Measurements from ENCODE around the gene BRSK1. TPM values are rescaled to one million over a fixed set of nuclear protein-coding genes. Genes with fewer than 3 reads are reported as not detected.

The BRSK1 gene
- total and polyA plus RNA-seq, 4 donors = 0.53 to 6.4 (median 1.5) TPM

- no peak overlapping the region for H3K27ac ChIP-seq (ENCODE audit: low read depth in 1 of 2, low read length in 1 of 2)
- ATAC-seq (ENCODE audit: insufficient read depth, low FRiP score) = no peak
- no peak overlapping the region for H3K4me3 ChIP-seq
- no peak for TF ChIP-seq CTCF (IDR thresholded peaks at IDR 0.05; ENCODE audit: control extremely low read depth, extremely low read depth)
- H3K9ac ChIP-seq (ENCODE audit: insufficient read depth in 1 of 2, low read length in 2 of 2) = no peak overlapping the region
- H3K4me1 ChIP-seq (ENCODE audit: control insufficient read depth in 5 of 5, insufficient read depth in 5 of 5, low read length in 5 of 5) = peaks cover 0 to 18% (median 3%) of the 10 kb centered on the region in 5 donors
- peaks cover 0 to 3% (median 0%) of the 10 kb centered on the region in 4 donors for H3K9me3 ChIP-seq (ENCODE audit: control insufficient read depth in 4 of 4, insufficient read depth in 3 of 4, low read length in 3 of 4)
- H3K27me3 ChIP-seq (ENCODE audit: control insufficient read depth in 3 of 3, insufficient read depth in 3 of 3, low read length in 2 of 3) = peaks cover 0 to 32% (median 26%) of the 10 kb centered on the region in 3 donors
- DNase-seq = no peak
- H3K36me3 ChIP-seq (ENCODE audit: control insufficient read depth in 4 of 4, insufficient read depth in 4 of 4, low read length in 4 of 4) = peaks cover 0 to 10% (median 0%) of the 10 kb centered on the region in 4 donors
- 58 to 60% methylated on average over 11 of the region's 11 CpGs for WGBS, 2 donors
Observed at GRCh38 chr19:55350620-55351315, 67.0 kb downstream of the BRSK1 start.

GRCh38 chr19:55352040-55352439 lies 68.2 kb downstream of the BRSK1 start:
- Histone ChIP-seq H3K9ac (ENCODE audit: insufficient read depth in 1 of 2, low read length in 2 of 2) (no peak overlapping the region), H3K36me3 (ENCODE audit: control insufficient read depth in 4 of 4, insufficient read depth in 4 of 4, low read length in 4 of 4) (peaks cover 0 to 3% (median 0%) of the 10 kb centered on the region in 4 donors), H3K4me3 (no peak overlapping the region), H3K4me1 (ENCODE audit: control insufficient read depth in 5 of 5, insufficient read depth in 5 of 5, low read length in 5 of 5) (peaks cover 0 to 18% (median 3%) of the 10 kb centered on the region in 5 donors), H3K27ac (ENCODE audit: low read depth in 1 of 2, low read length in 1 of 2) (no peak overlapping the region), H3K27me3 (ENCODE audit: control insufficient read depth in 3 of 3, insufficient read depth in 3 of 3, low read length in 2 of 3) (peaks cover 0 to 45% (median 26%) of the 10 kb centered on the region in 3 donors), H3K9me3 (ENCODE audit: control insufficient read depth in 4 of 4, insufficient read depth in 3 of 4, low read length in 3 of 4) (peaks cover 0 to 3% (median 0%) of the 10 kb centered on the region in 4 donors)
- TF ChIP-seq CTCF (IDR thresholded peaks at IDR 0.05; ENCODE audit: control extremely low read depth, extremely low read depth) = no peak
- WGBS, 2 donors = 42 to 54% methylated on average over 6 of the region's 6 CpGs
- DNase-seq (no peak), ATAC-seq (ENCODE audit: insufficient read depth, low FRiP score) (no peak)

- no peaks in the 10 kb centered on the region for H3K36me3 ChIP-seq (ENCODE audit: control insufficient read depth in 4 of 4, insufficient read depth in 4 of 4, low read length in 4 of 4)
- peaks cover 0 to 45% (median 26%) of the 10 kb centered on the region in 3 donors for H3K27me3 ChIP-seq (ENCODE audit: control insufficient read depth in 3 of 3, insufficient read depth in 3 of 3, low read length in 2 of 3)
- no peak overlapping the region for H3K4me3 ChIP-seq
- no peak for ATAC-seq (ENCODE audit: insufficient read depth, low FRiP score)
- peaks cover 0 to 3% (median 0%) of the 10 kb centered on the region in 4 donors for H3K9me3 ChIP-seq (ENCODE audit: control insufficient read depth in 4 of 4, insufficient read depth in 3 of 4, low read length in 3 of 4)
- H3K4me1 ChIP-seq (ENCODE audit: control insufficient read depth in 5 of 5, insufficient read depth in 5 of 5, low read length in 5 of 5) = peaks cover 0 to 18% (median 3%) of the 10 kb centered on the region in 5 donors
- 55 to 69% methylated on average over 25 of the region's 25 CpGs for WGBS, 2 donors
- no peak for TF ChIP-seq CTCF (IDR thresholded peaks at IDR 0.05; ENCODE audit: control extremely low read depth, extremely low read depth)
- H3K27ac ChIP-seq (ENCODE audit: low read depth in 1 of 2, low read length in 1 of 2) = no peak overlapping the region
- no peak for DNase-seq
- H3K9ac ChIP-seq (ENCODE audit: insufficient read depth in 1 of 2, low read length in 2 of 2) = no peak overlapping the region
Observed at GRCh38 chr19:55352549-55353145, 68.8 kb downstream of the BRSK1 start.

Data from lung (tissue), 12 donors.